ENCODE data around the gene ADAMTS19.
"Not testable (repeated sequence)": the region's sequence is repeated elsewhere in the genome, so short reads cannot be mapped to it uniquely, and the experiment has no call there.

ADAMTS19 gene, protein sequence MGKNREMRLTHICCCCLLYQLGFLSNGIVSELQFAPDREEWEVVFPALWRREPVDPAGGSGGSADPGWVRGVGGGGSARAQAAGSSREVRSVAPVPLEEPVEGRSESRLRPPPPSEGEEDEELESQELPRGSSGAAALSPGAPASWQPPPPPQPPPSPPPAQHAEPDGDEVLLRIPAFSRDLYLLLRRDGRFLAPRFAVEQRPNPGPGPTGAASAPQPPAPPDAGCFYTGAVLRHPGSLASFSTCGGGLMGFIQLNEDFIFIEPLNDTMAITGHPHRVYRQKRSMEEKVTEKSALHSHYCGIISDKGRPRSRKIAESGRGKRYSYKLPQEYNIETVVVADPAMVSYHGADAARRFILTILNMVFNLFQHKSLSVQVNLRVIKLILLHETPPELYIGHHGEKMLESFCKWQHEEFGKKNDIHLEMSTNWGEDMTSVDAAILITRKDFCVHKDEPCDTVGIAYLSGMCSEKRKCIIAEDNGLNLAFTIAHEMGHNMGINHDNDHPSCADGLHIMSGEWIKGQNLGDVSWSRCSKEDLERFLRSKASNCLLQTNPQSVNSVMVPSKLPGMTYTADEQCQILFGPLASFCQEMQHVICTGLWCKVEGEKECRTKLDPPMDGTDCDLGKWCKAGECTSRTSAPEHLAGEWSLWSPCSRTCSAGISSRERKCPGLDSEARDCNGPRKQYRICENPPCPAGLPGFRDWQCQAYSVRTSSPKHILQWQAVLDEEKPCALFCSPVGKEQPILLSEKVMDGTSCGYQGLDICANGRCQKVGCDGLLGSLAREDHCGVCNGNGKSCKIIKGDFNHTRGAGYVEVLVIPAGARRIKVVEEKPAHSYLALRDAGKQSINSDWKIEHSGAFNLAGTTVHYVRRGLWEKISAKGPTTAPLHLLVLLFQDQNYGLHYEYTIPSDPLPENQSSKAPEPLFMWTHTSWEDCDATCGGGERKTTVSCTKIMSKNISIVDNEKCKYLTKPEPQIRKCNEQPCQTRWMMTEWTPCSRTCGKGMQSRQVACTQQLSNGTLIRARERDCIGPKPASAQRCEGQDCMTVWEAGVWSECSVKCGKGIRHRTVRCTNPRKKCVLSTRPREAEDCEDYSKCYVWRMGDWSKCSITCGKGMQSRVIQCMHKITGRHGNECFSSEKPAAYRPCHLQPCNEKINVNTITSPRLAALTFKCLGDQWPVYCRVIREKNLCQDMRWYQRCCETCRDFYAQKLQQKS

GRCh38 chr5:129459777-129460671, at the start of gene ADAMTS19:
TSS of gene ADAMTS19 (plus strand) at chr5:129460298. CDS start at chr5:129460392, 94 bp downstream.
- no peak for FAIRE-seq

DNA sequence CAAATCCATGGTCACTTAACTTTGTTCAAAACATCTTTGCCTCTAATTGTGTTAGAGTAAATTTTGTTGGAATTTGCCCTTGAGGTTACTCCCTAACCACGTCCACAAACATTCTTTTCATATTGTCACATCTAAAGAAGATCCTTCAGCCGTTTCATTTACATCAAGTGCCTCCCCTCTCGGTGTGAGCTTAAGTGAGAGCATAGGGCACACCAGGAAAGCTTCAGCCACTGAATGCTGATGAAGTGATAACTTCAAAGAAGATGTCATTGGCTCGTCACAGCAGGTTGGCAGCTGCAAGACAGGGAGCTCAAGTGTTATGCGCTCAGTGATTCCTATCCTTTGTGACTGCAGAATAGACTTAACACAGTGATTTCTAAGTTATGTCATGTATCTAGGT, 49.6 kb upstream of the ADAMTS19 start:
- no peak for FAIRE-seq

GRCh38 chr5:129412721-129413120, 47.4 kb upstream of the ADAMTS19 start:
- no peak for FAIRE-seq

DNA sequence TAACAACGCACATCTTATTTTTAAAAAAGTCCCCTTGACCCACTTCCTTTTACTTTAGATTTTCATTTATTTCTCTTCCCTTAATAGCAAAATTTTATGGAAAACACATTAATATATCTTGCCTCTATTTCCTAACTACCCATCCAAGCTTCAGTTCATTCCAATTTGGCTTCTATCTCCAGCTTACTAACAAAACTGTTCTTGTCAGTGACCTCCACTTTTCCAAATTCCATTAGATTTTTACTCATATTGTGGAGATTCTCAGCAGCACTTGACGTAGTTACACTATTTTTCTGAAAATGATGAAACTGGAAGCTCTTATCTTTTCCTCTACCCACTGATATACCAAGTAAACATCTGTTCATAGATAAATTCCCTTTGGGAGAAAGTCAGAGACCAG, 46.5 kb upstream of the ADAMTS19 start:
- FAIRE-seq = no peak

- no peak for FAIRE-seq
Measured at GRCh38 chr5:129419292-129419691, 40.8 kb upstream of the ADAMTS19 start.

- FAIRE-seq = no peak
Measured at GRCh38 chr5:129425031-129425430, 35.1 kb upstream of the ADAMTS19 start.

DNA sequence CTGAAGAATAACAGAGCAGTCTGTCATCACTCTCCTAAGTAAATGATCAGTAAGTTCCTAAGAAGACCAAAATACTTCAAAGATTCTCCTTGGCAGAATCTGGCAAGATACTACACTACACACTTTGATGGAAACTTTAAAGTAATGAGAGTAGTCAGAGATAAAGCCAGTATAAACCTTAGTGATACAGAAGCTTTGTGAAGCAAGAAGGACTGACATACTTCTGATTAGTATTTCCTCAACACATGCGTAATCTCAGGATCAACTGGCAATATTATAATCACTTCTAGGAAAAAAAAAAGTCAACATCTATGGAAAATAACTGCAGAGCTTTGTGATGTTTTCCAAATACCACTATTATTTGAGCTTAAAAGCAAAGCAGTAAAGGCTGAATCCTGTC, 34.0 kb upstream of the ADAMTS19 start:
- no peak for FAIRE-seq

DNA sequence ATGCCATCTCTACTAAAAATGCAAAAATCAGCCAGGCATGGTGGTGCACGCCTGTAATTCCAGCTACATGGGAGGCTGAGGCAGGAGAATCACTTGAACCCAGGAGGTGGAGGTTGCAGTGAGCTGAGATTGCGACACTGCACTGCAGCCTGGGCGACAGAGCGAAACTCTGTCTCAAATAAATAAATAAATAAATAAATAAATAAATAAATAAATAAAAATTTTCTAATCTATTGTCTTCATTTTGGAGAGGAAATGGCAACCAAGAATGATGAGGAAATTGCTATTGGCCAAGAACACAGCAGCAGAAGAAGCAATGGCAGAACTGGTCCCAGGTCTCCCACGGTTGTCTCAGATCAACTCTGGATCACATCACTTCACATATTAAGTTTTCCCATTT, 31.5 kb upstream of the ADAMTS19 start:
- FAIRE-seq = not testable (repeated sequence)

- FAIRE-seq = no peak
Measured at GRCh38 chr5:129431406-129431805, 28.7 kb upstream of the ADAMTS19 start.

- no peak for FAIRE-seq
Measured at GRCh38 chr5:129438322-129438721, 21.8 kb upstream of the ADAMTS19 start.

- FAIRE-seq = no peak
Measured at GRCh38 chr5:129440424-129440823, 19.7 kb upstream of the ADAMTS19 start.

- no peak for FAIRE-seq
Measured at GRCh38 chr5:129441096-129441495, 19.0 kb upstream of the ADAMTS19 start.

DNA sequence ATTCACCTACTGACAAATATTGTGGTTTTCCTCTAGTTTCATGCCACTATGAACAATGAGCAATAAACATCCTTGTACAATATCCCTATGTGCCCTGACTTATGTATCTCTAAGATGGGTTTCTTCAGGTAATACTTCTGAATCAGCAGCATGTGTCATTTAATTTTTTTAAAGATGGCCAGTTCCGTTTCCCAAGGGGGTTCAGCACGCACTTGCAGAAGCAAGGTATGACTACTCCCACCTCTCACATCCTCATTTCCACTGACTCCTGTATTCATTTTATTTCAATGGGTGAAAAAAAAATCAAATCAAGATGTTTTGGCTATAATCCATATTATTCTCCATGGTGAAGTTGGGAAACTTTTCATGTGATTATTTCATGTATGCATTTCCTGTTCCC, 14.7 kb upstream of the ADAMTS19 start:
- no peak for FAIRE-seq

DNA sequence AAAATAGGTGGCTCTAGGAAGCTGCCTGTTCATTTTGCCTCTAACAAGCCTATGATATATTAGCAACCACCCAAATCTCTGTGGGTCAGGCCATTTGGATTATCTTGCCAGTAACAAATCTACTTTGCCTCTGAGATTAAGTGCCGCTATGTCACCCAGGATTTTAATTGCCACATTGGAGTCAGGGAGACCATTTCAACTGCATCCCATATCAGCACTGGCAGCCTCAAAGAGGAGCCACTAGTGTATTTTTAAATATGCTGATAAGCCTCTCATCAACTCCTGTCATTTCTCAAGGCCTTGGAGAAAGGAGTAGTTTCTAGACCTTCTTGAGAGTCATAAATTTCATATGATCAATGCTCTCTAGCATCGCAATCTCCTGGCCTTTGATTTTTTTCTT, 12.1 kb upstream of the ADAMTS19 start:
- FAIRE-seq = no peak

DNA sequence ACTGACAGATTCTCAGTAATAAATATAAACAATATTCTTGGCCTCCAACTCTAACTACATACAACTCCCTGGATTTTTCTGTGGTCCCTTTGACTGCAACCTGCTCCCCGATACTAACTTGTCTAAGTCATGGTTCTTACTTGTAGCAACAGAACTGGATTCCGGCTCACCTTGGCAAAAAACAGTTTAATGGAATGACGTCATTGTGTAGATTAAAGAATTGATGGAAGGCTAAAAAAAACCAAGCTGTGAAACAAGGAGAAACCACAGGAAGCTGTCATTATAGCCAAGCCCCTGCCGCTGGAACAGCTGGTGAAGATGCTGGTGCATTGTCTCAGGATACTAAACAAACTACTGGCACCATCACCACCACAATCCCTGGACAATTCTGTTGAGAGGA, 11.4 kb upstream of the ADAMTS19 start:
- FAIRE-seq = no peak

DNA sequence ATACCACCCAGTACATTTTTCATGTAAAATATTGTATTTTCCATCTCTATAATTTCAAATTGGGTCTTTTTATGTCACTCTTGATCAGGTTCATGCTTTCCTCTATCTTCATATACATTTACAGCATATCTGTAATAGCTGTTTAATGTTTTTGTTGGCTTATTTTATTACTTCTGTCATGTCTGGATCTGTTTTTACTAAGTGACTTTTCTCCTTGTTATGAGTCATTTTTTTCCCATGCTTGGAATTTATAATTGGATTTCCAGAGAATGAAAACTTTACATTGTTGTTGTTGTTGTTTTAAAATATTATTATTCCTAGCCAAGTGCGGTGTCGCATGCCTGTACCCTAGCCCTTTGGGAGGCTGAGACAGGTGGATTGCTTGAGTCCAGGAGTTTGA, 5.6 kb upstream of the ADAMTS19 start:
- FAIRE-seq = no peak

DNA sequence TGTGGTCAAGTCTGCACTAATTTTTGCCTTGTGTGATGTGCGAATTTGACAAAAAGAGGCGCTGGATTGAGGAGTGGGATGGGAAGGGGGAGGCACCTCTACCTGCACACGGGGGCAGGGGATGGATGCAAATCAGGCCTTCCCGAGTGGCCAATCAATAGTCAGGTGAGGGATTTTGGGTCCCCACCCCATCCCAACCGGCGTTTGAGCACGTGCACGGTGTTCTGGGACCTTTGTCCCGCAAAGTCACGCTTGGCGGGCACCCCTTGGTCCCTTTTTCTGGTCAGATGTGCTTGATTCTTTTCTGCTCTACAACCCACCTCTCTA, 685 bp upstream of the ADAMTS19 start:
- no peak for FAIRE-seq

- no peak for FAIRE-seq
Measured at GRCh38 chr5:129460672-129460935, 506 bp downstream of the ADAMTS19 start.

DNA sequence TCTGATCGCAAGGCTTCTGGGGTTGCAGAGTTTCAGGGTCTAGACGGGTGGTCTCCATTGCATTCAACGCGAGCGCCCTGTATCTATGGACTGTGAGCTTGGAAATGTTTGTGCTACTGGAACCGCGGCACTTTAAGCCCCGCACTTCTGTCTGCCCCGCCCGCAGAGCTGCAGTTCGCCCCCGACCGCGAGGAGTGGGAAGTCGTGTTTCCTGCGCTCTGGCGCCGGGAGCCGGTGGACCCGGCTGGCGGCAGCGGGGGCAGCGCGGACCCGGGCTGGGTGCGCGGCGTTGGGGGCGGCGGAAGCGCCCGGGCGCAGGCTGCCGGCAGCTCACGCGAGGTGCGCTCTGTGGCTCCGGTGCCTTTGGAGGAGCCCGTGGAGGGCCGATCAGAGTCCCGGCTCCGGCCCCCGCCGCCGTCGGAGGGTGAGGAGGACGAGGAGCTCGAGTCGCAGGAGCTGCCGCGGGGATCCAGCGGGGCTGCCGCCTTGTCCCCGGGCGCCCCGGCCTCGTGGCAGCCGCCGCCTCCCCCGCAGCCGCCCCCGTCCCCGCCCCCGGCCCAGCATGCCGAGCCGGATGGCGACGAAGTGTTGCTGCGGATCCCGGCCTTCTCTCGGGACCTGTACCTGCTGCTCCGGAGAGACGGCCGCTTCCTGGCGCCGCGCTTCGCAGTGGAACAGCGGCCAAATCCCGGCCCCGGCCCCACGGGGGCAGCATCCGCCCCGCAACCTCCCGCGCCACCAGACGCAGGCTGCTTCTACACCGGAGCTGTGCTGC, 1.0 kb downstream of the ADAMTS19 start:
- no peak for FAIRE-seq

DNA sequence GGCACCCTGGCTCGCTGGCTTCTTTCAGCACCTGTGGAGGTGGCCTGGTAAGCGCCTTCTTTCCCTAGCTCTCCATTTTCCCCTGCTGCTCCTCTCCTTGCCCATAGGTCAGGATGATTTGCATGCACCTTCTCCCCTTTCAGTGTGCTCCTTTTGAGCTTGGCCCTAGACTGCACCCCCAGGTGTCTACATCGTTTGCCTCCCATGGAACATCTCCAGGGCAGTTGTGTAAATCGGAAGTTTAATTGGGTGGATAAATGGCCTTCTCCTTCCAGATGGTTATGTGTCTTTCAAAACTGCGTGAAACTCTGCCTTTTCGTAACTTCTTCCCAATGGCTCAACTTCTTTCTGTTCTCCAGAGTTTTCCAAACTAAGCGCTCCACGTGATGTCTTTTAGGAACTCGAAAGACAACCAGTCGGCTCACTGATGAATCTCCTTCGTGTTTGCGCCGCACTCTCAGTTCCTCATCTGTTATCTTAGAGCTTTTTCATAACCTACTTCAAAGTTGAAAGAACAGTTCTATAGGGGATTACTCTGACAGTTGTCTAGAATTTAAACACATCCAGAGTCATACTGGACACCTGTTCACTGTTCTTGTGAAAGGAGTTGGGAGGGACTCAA, 1.7 kb downstream of the ADAMTS19 start:
- FAIRE-seq = no peak

GRCh38 chr5:129465776-129466344, 5.8 kb downstream of the ADAMTS19 start:
- no peak for FAIRE-seq

Data from A204.1 (cell line).